ACC112 (cell line): ENCODE data around the gene RSBN1L.
"Not testable (repeated sequence)": the region's sequence is repeated elsewhere in the genome, so short reads cannot be mapped to it uniquely, and the experiment has no call there.

ENCODE experiments used
- H2AFZ ChIP-seq: fragments of 200-600 bp; sonication (generic); one replicate; pipeline ENCODE4 v1.6.0; 2017; ENCODE audit warnings: antibody characterized with exemption, low read length; ENCODE audit not compliant: unreplicated experiment
- H3K27ac ChIP-seq: fragments of 200-600 bp; sonication (generic); 2 replicates; pipeline ENCODE4 v1.5.1; 2014; ENCODE audit warnings: low read depth, mild to moderate bottlenecking, antibody characterized with exemption, low read length, moderate library complexity
- H3K27me3 ChIP-seq: fragments of 200-600 bp; sonication (generic); 2 replicates; pipeline ENCODE4 v1.6.1; 2014; ENCODE audit warnings: mild to moderate bottlenecking, antibody characterized with exemption, low read length, moderate library complexity, mixed read lengths; ENCODE audit not compliant: insufficient read depth
- H3K36me3 ChIP-seq: fragments of 200-600 bp; sonication (generic); 2 replicates; pipeline ENCODE4 v1.6.1; 2016; ENCODE audit warnings: mild to moderate bottlenecking, antibody characterized with exemption, low read length, moderate library complexity, mixed read lengths; ENCODE audit not compliant: insufficient read depth
- H3K4me1 ChIP-seq: fragments of 200-600 bp; sonication (generic); one replicate; pipeline ENCODE4 v1.6.1; 2016; ENCODE audit warnings: low read length, mixed read lengths; ENCODE audit not compliant: insufficient read depth, unreplicated experiment, control insufficient read depth
- H3K4me3 ChIP-seq: fragments of 200-600 bp; sonication (generic); 2 replicates; pipeline ENCODE4 v1.5.1; 2014; ENCODE audit warnings: mild to moderate bottlenecking, low read depth, low read length
- H3K79me2 ChIP-seq: fragments of 200-600 bp; sonication (generic); one replicate; pipeline ENCODE4 v1.6.0; 2016; ENCODE audit warnings: low read length; ENCODE audit not compliant: control insufficient read depth, unreplicated experiment, insufficient read depth

RSBN1L gene

GRCh38 chr7:77765906-77766800, 69.9 kb downstream of the RSBN1L start:
- H3K36me3 ChIP-seq = no peaks in the 10 kb centered on the region
- no peaks in the 10 kb centered on the region for H3K4me1 ChIP-seq
- H3K79me2 ChIP-seq = peaks cover 14% of the 10 kb centered on the region
- H3K4me3 ChIP-seq = no peak overlapping the region
- no peaks in the 10 kb centered on the region for H3K27me3 ChIP-seq
- H2AFZ ChIP-seq = no peak overlapping the region
- no peak overlapping the region for H3K27ac ChIP-seq

GRCh38 chr7:77766801-77767605, 70.7 kb downstream of the RSBN1L start:
- peaks cover 10% of the 10 kb centered on the region for H3K79me2 ChIP-seq
- H3K27ac ChIP-seq = no peak overlapping the region
- no peaks in the 10 kb centered on the region for H3K27me3 ChIP-seq
- no peak overlapping the region for H3K4me3 ChIP-seq
- no peak overlapping the region for H2AFZ ChIP-seq
- H3K4me1 ChIP-seq = no peaks in the 10 kb centered on the region
- H3K36me3 ChIP-seq = no peaks in the 10 kb centered on the region

GRCh38 chr7:77770316-77770715, 74.1 kb downstream of the RSBN1L start:
- no peak overlapping the region for H3K4me3 ChIP-seq
- no peaks in the 10 kb centered on the region for H3K27me3 ChIP-seq
- peaks cover 7% of the 10 kb centered on the region; the same call in 1 of the 2 replicates for H3K36me3 ChIP-seq
- no peak overlapping the region for H2AFZ ChIP-seq
- no peak overlapping the region for H3K27ac ChIP-seq
- no peaks in the 10 kb centered on the region for H3K4me1 ChIP-seq
- H3K79me2 ChIP-seq = no peaks in the 10 kb centered on the region

GRCh38 chr7:77771901-77772300, 75.6 kb downstream of the RSBN1L start:
- Histone ChIP-seq H3K4me3 (no peak overlapping the region), H3K27me3 (no peaks in the 10 kb centered on the region), H3K27ac (no peak overlapping the region), H2AFZ (no peak overlapping the region), H3K79me2 (no peaks in the 10 kb centered on the region), H3K4me1 (no peaks in the 10 kb centered on the region), H3K36me3 (peaks cover 18% of the 10 kb centered on the region)

GRCh38 chr7:77778535-77778934, 82.3 kb downstream of the RSBN1L start:
- H3K36me3 ChIP-seq = peaks cover 23% of the 10 kb centered on the region
- H2AFZ ChIP-seq = no peak overlapping the region
- no peak overlapping the region for H3K4me3 ChIP-seq
- no peak overlapping the region for H3K27ac ChIP-seq
- H3K27me3 ChIP-seq = no peaks in the 10 kb centered on the region
- H3K79me2 ChIP-seq = no peaks in the 10 kb centered on the region
- no peaks in the 10 kb centered on the region for H3K4me1 ChIP-seq

- H3K27me3 ChIP-seq = no peaks in the 10 kb centered on the region
- H2AFZ ChIP-seq = no peak overlapping the region
- H3K36me3 ChIP-seq = peaks cover 12% of the 10 kb centered on the region
- H3K4me3 ChIP-seq = no peak overlapping the region
- H3K27ac ChIP-seq = no peak overlapping the region
- no peaks in the 10 kb centered on the region for H3K79me2 ChIP-seq
- no peaks in the 10 kb centered on the region for H3K4me1 ChIP-seq
Observed at GRCh38 chr7:77782383-77782782, 86.1 kb downstream of the RSBN1L start.

GRCh38 chr7:77783111-77783510, 86.9 kb downstream of the RSBN1L start:
- Histone ChIP-seq H3K27ac (no peak overlapping the region), H3K79me2 (no peaks in the 10 kb centered on the region), H3K27me3 (no peaks in the 10 kb centered on the region), H3K36me3 (peaks cover 8% of the 10 kb centered on the region), H3K4me3 (no peak overlapping the region), H3K4me1 (no peaks in the 10 kb centered on the region), H2AFZ (no peak overlapping the region)

- Histone ChIP-seq H3K79me2 (no peaks in the 10 kb centered on the region), H3K27ac (no peak overlapping the region), H3K4me3 (no peak overlapping the region), H3K4me1 (no peaks in the 10 kb centered on the region), H2AFZ (no peak overlapping the region), H3K36me3 (peaks cover 4% of the 10 kb centered on the region), H3K27me3 (no peaks in the 10 kb centered on the region)
Observed at GRCh38 chr7:77783545-77783944, 87.3 kb downstream of the RSBN1L start.

- not testable (repeated sequence) for H3K4me1 ChIP-seq, H3K4me3 ChIP-seq, H3K79me2 ChIP-seq, H3K27ac ChIP-seq, H3K27me3 ChIP-seq, H2AFZ ChIP-seq, H3K36me3 ChIP-seq
Observed at GRCh38 chr7:77784426-77784825, 88.2 kb downstream of the RSBN1L start.

- no peak overlapping the region for H2AFZ ChIP-seq
- no peaks in the 10 kb centered on the region for H3K4me1 ChIP-seq
- no peak overlapping the region for H3K27ac ChIP-seq
- H3K36me3 ChIP-seq = no peaks in the 10 kb centered on the region; the same call in 1 of the 2 replicates
- no peaks in the 10 kb centered on the region for H3K79me2 ChIP-seq
- H3K27me3 ChIP-seq = no peaks in the 10 kb centered on the region
- H3K4me3 ChIP-seq = no peak overlapping the region
Observed at GRCh38 chr7:77786018-77786417, 89.8 kb downstream of the RSBN1L start.
